Neural cell (in vitro differentiated cells): Measurements from ENCODE around the gene LRP5.

Experiments
- EP300 ChIP-seq: fragments of 450-650 bp; conservative IDR thresholded peaks from 2 replicates; pipeline ENCODE4 v1.6.1; 2014; ENCODE audit warnings: antibody characterized with exemption, mild to moderate bottlenecking, moderate library complexity; ENCODE audit not compliant: poor library complexity, severe bottlenecking
- RAD21 ChIP-seq: fragments of 450-650 bp; conservative IDR thresholded peaks from 2 replicates; pipeline ENCODE4 v1.6.1; 2014; ENCODE audit warnings: antibody characterized with exemption, mild to moderate bottlenecking, moderate library complexity
- TAF1 ChIP-seq: IDR thresholded peaks from 2 replicates; pipeline ENCODE4 v1.6.1; 2012; ENCODE audit warnings: low read depth
- TF ChIP-seq, protein P1 (sequence below): fragments of 450-650 bp; IDR thresholded peaks from 2 replicates; pipeline ENCODE4 v1.5.1; 2014; ENCODE audit warnings: antibody characterized with exemption, mild to moderate bottlenecking, moderate library complexity; ENCODE audit not compliant: poor library complexity, severe bottlenecking
- TF ChIP-seq, protein P2 (sequence below): IDR thresholded peaks from 2 replicates; pipeline ENCODE4 v1.6.1; 2012; ENCODE audit warnings: borderline replicate concordance

DNA sequence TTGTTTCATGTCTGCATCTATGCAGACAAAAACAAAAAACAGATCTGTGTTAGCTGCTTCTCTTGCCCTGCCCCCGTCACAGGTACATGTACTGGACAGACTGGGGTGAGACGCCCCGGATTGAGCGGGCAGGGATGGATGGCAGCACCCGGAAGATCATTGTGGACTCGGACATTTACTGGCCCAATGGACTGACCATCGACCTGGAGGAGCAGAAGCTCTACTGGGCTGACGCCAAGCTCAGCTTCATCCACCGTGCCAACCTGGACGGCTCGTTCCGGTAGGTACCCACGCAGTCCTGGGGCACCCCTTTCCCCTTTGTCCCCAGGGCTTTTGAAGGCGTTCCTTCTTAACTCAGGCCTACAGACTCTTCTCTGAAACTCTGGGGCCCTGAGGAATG, 45.2 kb downstream of the LRP5 start:
- TF ChIP-seq, protein P1, sequence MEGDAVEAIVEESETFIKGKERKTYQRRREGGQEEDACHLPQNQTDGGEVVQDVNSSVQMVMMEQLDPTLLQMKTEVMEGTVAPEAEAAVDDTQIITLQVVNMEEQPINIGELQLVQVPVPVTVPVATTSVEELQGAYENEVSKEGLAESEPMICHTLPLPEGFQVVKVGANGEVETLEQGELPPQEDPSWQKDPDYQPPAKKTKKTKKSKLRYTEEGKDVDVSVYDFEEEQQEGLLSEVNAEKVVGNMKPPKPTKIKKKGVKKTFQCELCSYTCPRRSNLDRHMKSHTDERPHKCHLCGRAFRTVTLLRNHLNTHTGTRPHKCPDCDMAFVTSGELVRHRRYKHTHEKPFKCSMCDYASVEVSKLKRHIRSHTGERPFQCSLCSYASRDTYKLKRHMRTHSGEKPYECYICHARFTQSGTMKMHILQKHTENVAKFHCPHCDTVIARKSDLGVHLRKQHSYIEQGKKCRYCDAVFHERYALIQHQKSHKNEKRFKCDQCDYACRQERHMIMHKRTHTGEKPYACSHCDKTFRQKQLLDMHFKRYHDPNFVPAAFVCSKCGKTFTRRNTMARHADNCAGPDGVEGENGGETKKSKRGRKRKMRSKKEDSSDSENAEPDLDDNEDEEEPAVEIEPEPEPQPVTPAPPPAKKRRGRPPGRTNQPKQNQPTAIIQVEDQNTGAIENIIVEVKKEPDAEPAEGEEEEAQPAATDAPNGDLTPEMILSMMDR: no peak
- TF ChIP-seq EP300 (no peak), TAF1 (no peak), RAD21 (no peak)
- TF ChIP-seq, protein P2, sequence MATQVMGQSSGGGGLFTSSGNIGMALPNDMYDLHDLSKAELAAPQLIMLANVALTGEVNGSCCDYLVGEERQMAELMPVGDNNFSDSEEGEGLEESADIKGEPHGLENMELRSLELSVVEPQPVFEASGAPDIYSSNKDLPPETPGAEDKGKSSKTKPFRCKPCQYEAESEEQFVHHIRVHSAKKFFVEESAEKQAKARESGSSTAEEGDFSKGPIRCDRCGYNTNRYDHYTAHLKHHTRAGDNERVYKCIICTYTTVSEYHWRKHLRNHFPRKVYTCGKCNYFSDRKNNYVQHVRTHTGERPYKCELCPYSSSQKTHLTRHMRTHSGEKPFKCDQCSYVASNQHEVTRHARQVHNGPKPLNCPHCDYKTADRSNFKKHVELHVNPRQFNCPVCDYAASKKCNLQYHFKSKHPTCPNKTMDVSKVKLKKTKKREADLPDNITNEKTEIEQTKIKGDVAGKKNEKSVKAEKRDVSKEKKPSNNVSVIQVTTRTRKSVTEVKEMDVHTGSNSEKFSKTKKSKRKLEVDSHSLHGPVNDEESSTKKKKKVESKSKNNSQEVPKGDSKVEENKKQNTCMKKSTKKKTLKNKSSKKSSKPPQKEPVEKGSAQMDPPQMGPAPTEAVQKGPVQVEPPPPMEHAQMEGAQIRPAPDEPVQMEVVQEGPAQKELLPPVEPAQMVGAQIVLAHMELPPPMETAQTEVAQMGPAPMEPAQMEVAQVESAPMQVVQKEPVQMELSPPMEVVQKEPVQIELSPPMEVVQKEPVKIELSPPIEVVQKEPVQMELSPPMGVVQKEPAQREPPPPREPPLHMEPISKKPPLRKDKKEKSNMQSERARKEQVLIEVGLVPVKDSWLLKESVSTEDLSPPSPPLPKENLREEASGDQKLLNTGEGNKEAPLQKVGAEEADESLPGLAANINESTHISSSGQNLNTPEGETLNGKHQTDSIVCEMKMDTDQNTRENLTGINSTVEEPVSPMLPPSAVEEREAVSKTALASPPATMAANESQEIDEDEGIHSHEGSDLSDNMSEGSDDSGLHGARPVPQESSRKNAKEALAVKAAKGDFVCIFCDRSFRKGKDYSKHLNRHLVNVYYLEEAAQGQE: no peak
